Measurements from ENCODE around the gene VWC2. TPM values are rescaled to one million over a fixed set of nuclear protein-coding genes. Genes with fewer than 3 reads are reported as not detected.

VWC2 gene
- total RNA-seq, 8 experiments from 2014 or later, result 0.05 to 3.9 (median 0.93) TPM

- ATAC-seq (replicated peaks in 6 of 8), result peak in 6 of 8 experiments; percentile 45 to 70 (median 58)
- in situ Hi-C loops (cut with MboI; ENCODE audit: low pct_unique_long_range_greater_than_20kb in 2 of 9, low sequenced_read_pairs in 9 of 9, unreplicated experiment in 9 of 9), result no loop called here
- H3K4me1 ChIP-seq (replicated peaks in 1 of 2), result peaks cover 0 to 4% of the 10 kb centered on the region in 2 donors
- H3K4me3 ChIP-seq, result peak overlapping the region; percentile 43 to 60 (median 50)
- 0% methylated on average over 4 to 11 of the region's 56 CpGs; no CpG with 5 or more reads in 8 of the 10 experiments for WGBS, 10 experiments
- H3K27ac ChIP-seq, result no peak overlapping the region
These were observed 559 bp downstream of the VWC2 start for GRCh38 chr7:49773936-49774458.

DNA sequence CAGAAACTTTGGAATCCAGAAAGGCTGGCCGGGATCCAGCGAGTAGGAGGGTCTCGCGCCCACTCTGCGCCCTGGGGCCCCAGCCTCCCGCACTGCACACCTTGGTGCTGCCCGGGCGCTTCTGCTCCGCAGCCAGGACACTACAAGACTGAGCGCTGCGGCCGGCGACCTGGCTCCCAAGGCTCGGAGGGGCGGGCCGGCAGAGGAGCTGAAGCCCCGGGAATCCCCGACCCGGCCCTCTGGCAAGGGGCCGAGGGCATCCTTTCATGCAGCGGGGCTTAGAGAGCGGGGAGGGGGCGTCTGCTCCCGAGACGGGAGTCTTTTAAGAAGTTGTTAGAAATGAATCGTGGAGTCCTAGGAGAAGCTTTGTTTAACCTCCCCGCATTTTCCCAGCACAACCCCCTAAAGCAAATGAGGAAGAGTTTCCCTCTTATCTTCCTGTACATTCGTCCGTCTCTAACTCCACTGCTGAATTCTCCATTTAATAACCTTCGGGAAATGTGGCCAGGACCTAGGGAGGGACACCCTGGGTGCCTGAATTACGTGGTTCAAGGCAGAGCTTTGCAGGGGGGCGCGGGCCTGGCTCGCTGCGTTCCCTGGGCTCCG lies 1.1 kb downstream of the VWC2 start:
- in situ Hi-C loops (cut with MboI; ENCODE audit: low pct_unique_long_range_greater_than_20kb in 2 of 9, low sequenced_read_pairs in 9 of 9, unreplicated experiment in 9 of 9), result no loop called here

GRCh38 chr7:49775065-49775948 lies 1.9 kb downstream of the VWC2 start:
- in situ Hi-C loops (cut with MboI; ENCODE audit: low pct_unique_long_range_greater_than_20kb in 2 of 9, low sequenced_read_pairs in 9 of 9, unreplicated experiment in 9 of 9), result no loop called here
- no peak overlapping the region for H3K27ac ChIP-seq
- peaks cover 0 to 4% of the 10 kb centered on the region in 2 donors for H3K4me1 ChIP-seq (replicated peaks in 1 of 2)

More for the DNA sequence above, 1.1 kb downstream of the VWC2 start:
- no peak overlapping the region for H3K27ac ChIP-seq
- ATAC-seq (replicated peaks in 6 of 8), result peak in 7 of 8 experiments; percentile 13 to 39 (median 31)
- H3K4me3 ChIP-seq, result peak overlapping the region; percentile 43 to 60 (median 50)
- H3K4me1 ChIP-seq (replicated peaks in 1 of 2), result peaks cover 0 to 4% of the 10 kb centered on the region in 2 donors
- WGBS, 10 experiments, result 0 to 3% (median 0%) methylated on average over 1 to 9 of the region's 36 CpGs; no CpG with 5 or more reads in 5 of the 10 experiments

DNA sequence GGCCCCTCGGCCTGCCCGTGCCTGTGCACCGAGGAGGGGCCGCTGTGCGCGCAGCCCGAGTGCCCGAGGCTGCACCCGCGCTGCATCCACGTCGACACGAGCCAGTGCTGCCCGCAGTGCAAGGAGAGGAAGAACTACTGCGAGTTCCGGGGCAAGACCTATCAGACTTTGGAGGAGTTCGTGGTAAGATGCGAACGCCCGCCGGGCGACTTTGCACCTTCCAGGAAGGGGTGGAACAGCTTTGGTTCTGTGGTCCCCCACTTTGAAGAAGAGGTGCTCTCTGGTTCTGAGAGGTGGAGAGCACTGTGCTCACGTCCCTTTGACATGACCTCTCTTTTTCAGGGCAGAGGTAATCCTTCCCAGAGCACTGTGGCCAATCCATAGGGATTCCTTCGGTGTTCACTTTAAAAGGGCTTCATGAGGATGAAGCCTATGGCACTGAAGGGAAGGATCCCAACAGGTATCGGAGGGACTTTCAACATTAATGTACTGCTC lies 2.6 kb downstream of the VWC2 start:
- H3K4me1 ChIP-seq (replicated peaks in 1 of 2), result peaks cover 0 to 4% of the 10 kb centered on the region in 2 donors
- 0 to 100% (median 40%) methylated on average over 1 to 8 of the region's 25 CpGs; no CpG with 5 or more reads in 3 of the 10 experiments for WGBS, 10 experiments
- peak overlapping the region; percentile 43 to 60 (median 50) for H3K4me3 ChIP-seq
- H3K27ac ChIP-seq, result no peak overlapping the region
- in situ Hi-C loops (cut with MboI; ENCODE audit: low pct_unique_long_range_greater_than_20kb in 2 of 9, low sequenced_read_pairs in 9 of 9, unreplicated experiment in 9 of 9), result no loop called here
- ATAC-seq (replicated peaks in 6 of 8), result peak in 5 of 8 experiments; percentile 8 to 28 (median 18)

More at GRCh38 chr7:49775065-49775948, 1.9 kb downstream of the VWC2 start:
- peak in 7 of 8 experiments; percentile 32 to 53 (median 45) for ATAC-seq (replicated peaks in 6 of 8)
- peak overlapping the region; percentile 43 to 60 (median 50) for H3K4me3 ChIP-seq
- WGBS, 10 experiments, result 0% methylated on average over 11 of the region's 106 CpGs; no CpG with 5 or more reads in 9 of the 10 experiments

DNA sequence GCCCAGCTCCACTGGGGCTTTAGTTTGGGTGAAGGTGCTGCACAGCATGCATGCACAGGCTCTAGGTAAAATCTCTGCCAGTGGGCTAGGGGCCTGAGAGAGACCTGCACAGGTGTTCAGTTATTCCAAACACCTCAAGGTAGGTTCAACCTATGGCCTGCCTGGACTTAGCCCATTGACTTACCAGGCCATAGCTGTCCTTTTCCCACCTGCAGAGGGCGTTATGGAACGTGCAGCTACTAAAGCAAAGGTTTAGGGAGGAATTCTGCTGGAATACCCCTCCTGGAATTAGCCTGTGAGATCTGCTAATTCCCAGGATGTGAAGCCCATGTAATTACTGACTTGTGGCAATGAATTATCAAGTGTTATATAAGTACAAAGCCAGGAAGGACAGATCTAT lies 3.6 kb downstream of the VWC2 start:
- no peak overlapping the region for H3K27ac ChIP-seq
- 0 to 40% (median 15%) methylated on average over 1 to 2 of the region's 2 CpGs; no CpG with 5 or more reads in 5 of the 10 experiments for WGBS, 10 experiments
- no peak for ATAC-seq (replicated peaks in 6 of 8)
- peaks cover 0 to 4% of the 10 kb centered on the region in 2 donors for H3K4me1 ChIP-seq (replicated peaks in 1 of 2)
- no peak overlapping the region for H3K4me3 ChIP-seq
- in situ Hi-C loops (cut with MboI; ENCODE audit: low pct_unique_long_range_greater_than_20kb in 2 of 9, low sequenced_read_pairs in 9 of 9, unreplicated experiment in 9 of 9), result no loop called here

DNA sequence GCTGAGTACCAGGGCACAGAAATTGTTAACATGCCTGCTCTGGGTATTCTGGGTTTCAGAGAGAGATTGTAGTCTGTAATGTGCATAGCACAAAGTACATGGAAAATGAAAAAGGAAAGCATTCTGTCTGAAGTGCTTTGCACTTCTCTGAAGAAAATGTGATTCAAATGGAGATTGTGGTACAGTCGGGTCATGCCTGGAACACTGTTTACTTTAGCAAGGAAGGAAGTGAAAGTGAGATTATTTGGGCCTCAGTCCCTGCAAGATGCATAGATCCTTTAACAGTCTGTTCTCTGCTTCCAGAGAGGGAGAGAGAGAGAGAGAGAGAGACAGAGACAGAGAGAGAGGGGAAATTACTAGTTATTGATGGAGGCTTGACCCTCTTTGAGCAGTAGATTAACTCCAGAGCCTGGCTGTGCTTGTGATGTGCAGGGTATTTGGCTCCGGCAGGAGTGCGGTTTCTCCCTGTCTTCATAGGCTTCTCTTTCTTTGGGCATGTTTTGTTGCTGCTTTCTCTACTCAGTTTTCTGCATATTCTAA lies 5.4 kb downstream of the VWC2 start:
- peaks cover 0 to 4% of the 10 kb centered on the region in 2 donors for H3K4me1 ChIP-seq (replicated peaks in 1 of 2)
- H3K4me3 ChIP-seq, result no peak overlapping the region
- H3K27ac ChIP-seq, result no peak overlapping the region
- ATAC-seq (replicated peaks in 6 of 8), result no peak
- WGBS, 10 experiments, result 0 to 76% (median 59%) methylated on average over 1 to 3 of the region's 3 CpGs
- in situ Hi-C loops (cut with MboI; ENCODE audit: low pct_unique_long_range_greater_than_20kb in 2 of 9, low sequenced_read_pairs in 9 of 9, unreplicated experiment in 9 of 9), result no loop called here

DNA sequence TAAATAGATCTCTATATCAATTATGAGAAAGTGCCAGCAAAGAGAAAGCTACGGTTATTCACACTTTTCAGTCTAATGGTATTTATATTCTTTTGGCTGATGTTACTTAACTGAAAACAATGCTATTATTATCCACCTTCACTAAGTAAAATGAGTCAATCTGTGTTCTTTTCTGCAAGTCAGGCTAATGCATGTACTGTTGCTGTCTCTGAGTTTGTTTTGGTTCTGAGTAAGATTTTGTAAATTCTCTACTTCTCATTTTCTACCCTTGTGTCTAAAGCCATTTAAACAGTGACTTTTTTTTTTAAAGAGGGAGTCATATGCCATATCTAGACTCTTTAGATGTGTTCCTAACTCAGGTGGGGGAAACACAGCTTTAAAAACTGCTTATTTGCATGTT lies 7.5 kb downstream of the VWC2 start:
- no peak for ATAC-seq (replicated peaks in 6 of 8)
- H3K4me3 ChIP-seq, result no peak overlapping the region
- 0 to 100% (median 89%) methylated on average over 1 of the region's 1 CpG; no CpG with 5 or more reads in 1 of the 10 experiments for WGBS, 10 experiments
- in situ Hi-C loops (cut with MboI; ENCODE audit: low pct_unique_long_range_greater_than_20kb in 2 of 9, low sequenced_read_pairs in 9 of 9, unreplicated experiment in 9 of 9), result no loop called here
- H3K27ac ChIP-seq, result no peak overlapping the region
- H3K4me1 ChIP-seq (replicated peaks in 1 of 2), result peaks cover 0 to 2% of the 10 kb centered on the region in 2 donors

- in situ Hi-C loops (cut with MboI; ENCODE audit: low pct_unique_long_range_greater_than_20kb in 2 of 9, low sequenced_read_pairs in 9 of 9, unreplicated experiment in 9 of 9), result no loop called here
- no peak overlapping the region for H3K4me3 ChIP-seq
- no peak overlapping the region for H3K27ac ChIP-seq
- no peaks in the 10 kb centered on the region for H3K4me1 ChIP-seq (replicated peaks in 1 of 2)
- ATAC-seq (replicated peaks in 6 of 8), result peak in 2 of 8 experiments; percentile 72 to 85
- WGBS, 10 experiments, result 0 to 86% (median 52%) methylated on average over 1 of the region's 1 CpG; no CpG with 5 or more reads in 6 of the 10 experiments
These were observed 8.6 kb downstream of the VWC2 start for GRCh38 chr7:49781996-49782395.

DNA sequence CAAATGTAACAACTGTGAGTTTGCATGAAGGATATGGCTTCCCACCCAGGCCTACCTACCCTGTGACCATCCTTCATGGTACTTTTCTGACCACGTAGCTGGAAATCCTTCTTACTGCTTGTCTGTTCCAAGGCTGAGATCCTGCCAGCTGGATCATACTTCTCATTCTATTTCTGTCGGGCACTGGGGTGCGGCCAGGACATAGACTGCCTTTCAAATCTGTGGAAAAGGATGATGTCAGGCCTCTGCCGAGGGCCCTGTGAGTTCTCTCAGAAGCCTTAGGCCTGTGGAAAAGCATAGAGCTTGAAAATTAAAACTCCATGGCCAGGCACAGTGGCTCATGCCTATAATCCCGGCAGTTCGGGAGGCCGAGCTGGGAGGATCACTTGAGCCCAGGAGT lies 10.0 kb downstream of the VWC2 start:
- Histone ChIP-seq H3K4me3 (no peak overlapping the region), H3K4me1 (replicated peaks in 1 of 2) (no peaks in the 10 kb centered on the region), H3K27ac (no peak overlapping the region)
- ATAC-seq (replicated peaks in 6 of 8), result peak in 1 of 8 experiments; percentile 50
- WGBS, 10 experiments, result 10 to 100% (median 88%) methylated on average over 2 to 7 of the region's 7 CpGs
- in situ Hi-C loops (cut with MboI; ENCODE audit: low pct_unique_long_range_greater_than_20kb in 2 of 9, low sequenced_read_pairs in 9 of 9, unreplicated experiment in 9 of 9), result no loop called here

- no peak overlapping the region for H3K4me3 ChIP-seq
- 13 to 96% (median 65%) methylated on average over 1 to 4 of the region's 5 CpGs; no CpG with 5 or more reads in 4 of the 10 experiments for WGBS, 10 experiments
- in situ Hi-C loops (cut with MboI; ENCODE audit: low pct_unique_long_range_greater_than_20kb in 2 of 9, low sequenced_read_pairs in 9 of 9, unreplicated experiment in 9 of 9), result no loop called here
- peaks cover 5 to 12% of the 10 kb centered on the region in 2 donors for H3K4me1 ChIP-seq (replicated peaks in 1 of 2)
- ATAC-seq (replicated peaks in 6 of 8), result no peak
- H3K27ac ChIP-seq, result no peak overlapping the region
These were observed 14.5 kb downstream of the VWC2 start for GRCh38 chr7:49787980-49788379.

GRCh38 chr7:49788455-49789059 lies 15.1 kb downstream of the VWC2 start:
- Histone ChIP-seq H3K4me1 (replicated peaks in 1 of 2) (peaks cover 5 to 12% of the 10 kb centered on the region in 2 donors), H3K27ac (no peak overlapping the region), H3K4me3 (no peak overlapping the region)
- whole genome bisulfite sequencing, 10 experiments, result 10 to 100% (median 91%) methylated on average over 1 to 4 of the region's 4 CpGs; no CpG with 5 or more reads in 2 of the 10 experiments
- no peak for ATAC-seq (replicated peaks in 6 of 8)
- in situ Hi-C loops (cut with MboI; ENCODE audit: low pct_unique_long_range_greater_than_20kb in 2 of 9, low sequenced_read_pairs in 9 of 9, unreplicated experiment in 9 of 9), result no loop called here

DNA sequence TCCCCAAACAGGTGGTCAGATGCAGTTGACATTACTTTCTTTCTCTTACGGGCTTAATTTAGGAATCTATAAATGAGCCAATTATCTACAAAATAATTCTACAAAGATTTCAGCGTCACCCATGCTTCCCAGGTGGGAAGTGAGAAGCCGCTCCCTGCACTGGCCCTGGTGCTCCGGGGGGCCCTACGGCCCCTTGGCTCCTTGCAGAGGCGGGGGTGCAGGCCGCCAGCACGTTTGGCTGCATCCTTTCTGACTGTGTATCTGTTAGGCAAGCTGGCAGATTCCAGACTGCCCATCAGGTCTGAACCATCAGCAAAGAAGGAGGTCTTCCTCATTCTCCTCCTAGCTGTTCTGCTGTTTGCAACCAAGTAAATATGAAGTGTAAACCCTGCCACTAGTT lies 16.3 kb downstream of the VWC2 start:
- peaks cover 5 to 12% of the 10 kb centered on the region in 2 donors for H3K4me1 ChIP-seq (replicated peaks in 1 of 2)
- WGBS, 10 experiments, result 17 to 89% (median 59%) methylated on average over 1 to 8 of the region's 8 CpGs; no CpG with 5 or more reads in 2 of the 10 experiments
- ATAC-seq (replicated peaks in 6 of 8), result no peak
- H3K27ac ChIP-seq, result no peak overlapping the region
- no peak overlapping the region for H3K4me3 ChIP-seq
- in situ Hi-C loops (cut with MboI; ENCODE audit: low pct_unique_long_range_greater_than_20kb in 2 of 9, low sequenced_read_pairs in 9 of 9, unreplicated experiment in 9 of 9), result no loop called here
